Osteocyte (in vitro differentiated cells): ENCODE data around the gene H1-8. TPM values are rescaled to one million over a fixed set of nuclear protein-coding genes. Genes with fewer than 3 reads are reported as not detected.

Experiments
- DNase-seq: peaks from one replicate; pipeline ENCODE4 v3.0.0; 2021; ENCODE audit warnings: mixed read lengths; ENCODE audit not compliant: unreplicated experiment; ENCODE audit errors: extremely low spot score
- H3K27ac Mint-ChIP-seq: one replicate; pipeline ENCODE4 v1.8.0; 2021; ENCODE audit warnings: mild to moderate bottlenecking, mixed read lengths; ENCODE audit not compliant: unreplicated experiment
- H3K27me3 Mint-ChIP-seq: one replicate; pipeline ENCODE4 v1.8.0; 2021; ENCODE audit warnings: mixed read lengths; ENCODE audit not compliant: unreplicated experiment
- H3K36me3 Mint-ChIP-seq: one replicate; pipeline ENCODE4 v1.8.0; 2021; ENCODE audit warnings: mixed read lengths; ENCODE audit not compliant: unreplicated experiment
- H3K4me1 Mint-ChIP-seq: one replicate; pipeline ENCODE4 v1.8.0; 2021; ENCODE audit warnings: mixed read lengths; ENCODE audit not compliant: unreplicated experiment
- H3K4me3 Mint-ChIP-seq: one replicate; pipeline ENCODE4 v1.8.0; 2021; ENCODE audit warnings: mild to moderate bottlenecking, moderate library complexity, mixed read lengths; ENCODE audit not compliant: unreplicated experiment
- H3K9me3 Mint-ChIP-seq: one replicate; pipeline ENCODE4 v1.8.0; 2021; ENCODE audit warnings: mixed read lengths; ENCODE audit not compliant: unreplicated experiment
- CTCF ChIP-seq: fragments of 200-600 bp; sonication (generic); IDR thresholded peaks from 2 replicates; pipeline ENCODE4 v1.5.0; 2021; ENCODE audit warnings: antibody characterized with exemption, mild to moderate bottlenecking, moderate library complexity
- total RNA-seq: library from RNA; stranded (reverse); gene quantifications from 2 replicates; pipeline ENCODE4 v1.2.1, GENCODE V29; 2021

H1-8 gene
- total RNA-seq, 1 donor from 2014 or later = not detected

GRCh38 chr3:129569856-129570255, 26.9 kb downstream of the H1-8 start:
- Mint-ChIP-seq H3K4me3 (no peak overlapping the region), H3K27ac (no peak overlapping the region), H3K4me1 (peaks cover 8% of the 10 kb centered on the region), H3K27me3 (no peaks in the 10 kb centered on the region), H3K9me3 (no peaks in the 10 kb centered on the region), H3K36me3 (peaks cover 51% of the 10 kb centered on the region)
- TF ChIP-seq CTCF = no peak
- no peak for DNase-seq

GRCh38 chr3:129571605-129572547, 28.9 kb downstream of the H1-8 start:
- no peaks in the 10 kb centered on the region for H3K27me3 Mint-ChIP-seq
- peaks cover 43% of the 10 kb centered on the region for H3K36me3 Mint-ChIP-seq
- H3K4me3 Mint-ChIP-seq = no peak overlapping the region
- H3K9me3 Mint-ChIP-seq = no peaks in the 10 kb centered on the region
- no peak for TF ChIP-seq CTCF
- no peak overlapping the region for H3K27ac Mint-ChIP-seq
- peaks cover 10% of the 10 kb centered on the region for H3K4me1 Mint-ChIP-seq
- no peak for DNase-seq

- no peaks in the 10 kb centered on the region for H3K9me3 Mint-ChIP-seq
- H3K4me3 Mint-ChIP-seq = no peak overlapping the region
- H3K36me3 Mint-ChIP-seq = peaks cover 40% of the 10 kb centered on the region
- no peaks in the 10 kb centered on the region for H3K27me3 Mint-ChIP-seq
- no peak overlapping the region for H3K27ac Mint-ChIP-seq
- TF ChIP-seq CTCF = no peak
- no peak for DNase-seq
- peaks cover 10% of the 10 kb centered on the region for H3K4me1 Mint-ChIP-seq
Observed at GRCh38 chr3:129572603-129573002, 29.6 kb downstream of the H1-8 start.

- Mint-ChIP-seq H3K4me1 (peaks cover 13% of the 10 kb centered on the region), H3K27ac (peak overlapping the region; percentile 7), H3K4me3 (no peak overlapping the region), H3K27me3 (no peaks in the 10 kb centered on the region), H3K36me3 (peaks cover 35% of the 10 kb centered on the region), H3K9me3 (no peaks in the 10 kb centered on the region)
- TF ChIP-seq CTCF = no peak
- no peak for DNase-seq
Observed at GRCh38 chr3:129573493-129573892, 30.5 kb downstream of the H1-8 start.

GRCh38 chr3:129574206-129574605, 31.2 kb downstream of the H1-8 start:
- Mint-ChIP-seq H3K27ac (no peak overlapping the region), H3K27me3 (no peaks in the 10 kb centered on the region), H3K4me1 (peaks cover 16% of the 10 kb centered on the region), H3K9me3 (no peaks in the 10 kb centered on the region), H3K4me3 (no peak overlapping the region), H3K36me3 (peaks cover 29% of the 10 kb centered on the region)
- no peak for TF ChIP-seq CTCF
- DNase-seq = no peak
